NCI-H1694 (cell line): ENCODE results near the gene CTAGE9.

ENCODE experiments used
- DNase-seq: peaks from one replicate; lab custom pipeline; 2025; lab: John Stamatoyannopoulos, UW

Gene CTAGE9

GRCh38 chr6:131669891-131670290 is 40.9 kb downstream of the CTAGE9 start:
- DNase-seq, result no peak

DNA sequence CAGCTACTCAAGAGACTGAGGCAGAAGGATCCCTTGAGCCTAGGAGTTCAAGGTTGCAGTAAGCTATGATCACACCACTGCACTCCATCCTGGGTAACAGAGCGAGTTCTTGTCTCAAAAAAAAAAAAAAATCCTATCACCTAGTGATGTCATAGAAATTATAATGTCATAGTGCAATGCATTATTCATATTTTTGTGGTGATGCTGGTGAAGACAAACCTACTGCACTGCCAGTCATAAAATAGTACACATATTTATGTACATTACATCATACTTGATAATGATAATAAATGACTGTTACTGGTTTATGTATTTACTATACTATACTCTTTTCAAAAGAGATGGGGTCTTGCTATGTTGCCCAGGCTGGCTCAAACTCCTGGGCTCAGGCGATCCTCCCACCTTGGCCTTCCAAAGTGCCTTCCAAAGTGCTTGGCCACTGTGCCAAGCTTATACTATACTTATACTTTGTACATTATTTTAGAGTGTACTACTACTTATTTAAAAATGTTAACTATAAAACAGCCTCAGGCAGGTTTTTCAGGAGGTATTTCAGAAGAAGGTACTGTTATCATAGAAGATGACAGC is 47.1 kb downstream of the CTAGE9 start:
- DNase-seq, result no peak

DNA sequence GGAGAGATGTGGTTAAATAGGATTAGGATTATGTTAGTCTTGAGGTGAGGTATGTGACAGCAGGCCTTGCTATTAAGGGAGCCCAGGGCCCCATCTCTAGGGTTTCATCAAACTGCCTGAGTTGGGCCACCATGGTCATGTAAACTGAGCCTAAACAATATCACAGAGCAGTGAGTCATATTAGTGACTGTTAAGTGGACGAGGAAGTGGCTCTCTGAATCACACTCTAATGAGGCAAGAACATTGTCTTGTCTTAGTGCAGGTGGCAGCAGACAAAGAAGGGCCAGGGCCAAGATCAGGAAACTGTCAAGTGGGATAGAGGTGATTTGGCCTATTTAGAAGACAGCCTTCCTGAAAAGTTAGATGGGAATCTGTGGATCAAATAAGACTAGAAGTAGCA is 50.6 kb downstream of the CTAGE9 start:
- DNase-seq, result no peak
